OCI-LY1 (cell line): Measurements from ENCODE around the gene DIAPH2.

Experiments
- H2AFZ ChIP-seq: fragments of 200-600 bp; sonication (generic), shearing (Covaris generic); 2 replicates; pipeline ENCODE4 v1.6.0; 2014; ENCODE audit warnings: antibody characterized with exemption, mild to moderate bottlenecking, low read length
- H3F3A ChIP-seq: fragments of 200-600 bp; sonication (generic), shearing (Covaris generic); 2 replicates; pipeline ENCODE4 v1.6.0; 2014; ENCODE audit warnings: mild to moderate bottlenecking, antibody characterized with exemption, low read length, moderate library complexity; ENCODE audit not compliant: insufficient read depth
- H3K27ac ChIP-seq: fragments of 200-600 bp; sonication (generic); 2 replicates; pipeline ENCODE4 v1.5.1; 2014; ENCODE audit warnings: low read length, mixed run types, mild to moderate bottlenecking, low read depth; ENCODE audit not compliant: poor library complexity, severe bottlenecking
- H3K27me3 ChIP-seq: fragments of 200-600 bp; sonication (generic); 2 replicates; pipeline ENCODE4 v1.6.0; 2014; ENCODE audit warnings: antibody characterized with exemption, mild to moderate bottlenecking, low read length, moderate library complexity; ENCODE audit not compliant: insufficient read depth
- H3K36me3 ChIP-seq: fragments of 200-600 bp; sonication (generic); 2 replicates; pipeline ENCODE4 v1.6.1; 2014; ENCODE audit warnings: mild to moderate bottlenecking, antibody characterized with exemption, low read length, moderate library complexity, mixed read lengths; ENCODE audit not compliant: insufficient read depth
- H3K4me1 ChIP-seq: fragments of 200-600 bp; sonication (generic); 2 replicates; pipeline ENCODE4 v1.5.1; 2014; ENCODE audit warnings: mild to moderate bottlenecking, low read length, moderate library complexity; ENCODE audit not compliant: insufficient read depth, severe bottlenecking
- H3K4me2 ChIP-seq: fragments of 200-600 bp; sonication (generic), shearing (Covaris generic); 2 replicates; pipeline ENCODE4 v1.6.1; 2014; ENCODE audit warnings: low read length
- H3K4me3 ChIP-seq: fragments of 200-600 bp; sonication (generic); 2 replicates; pipeline ENCODE4 v1.5.1; 2014; ENCODE audit warnings: low read length, low read depth, mild to moderate bottlenecking, mixed read lengths; ENCODE audit not compliant: poor library complexity, severe bottlenecking
- H3K79me2 ChIP-seq: fragments of 200-600 bp; shearing (Covaris generic); 2 replicates; pipeline ENCODE4 v1.6.1; 2016; ENCODE audit warnings: mixed run types, low read length, mixed read lengths; ENCODE audit not compliant: insufficient read depth
- H3K9ac ChIP-seq: fragments of 200-600 bp; sonication (generic), shearing (Covaris generic); 2 replicates; pipeline ENCODE4 v1.6.1; 2014; ENCODE audit warnings: mild to moderate bottlenecking, low read length, mixed read lengths
- H3K9me2 ChIP-seq: fragments of 200-600 bp; sonication (generic), shearing (Covaris generic); 2 replicates; pipeline ENCODE4 v1.6.1; 2014; ENCODE audit warnings: low read depth, mild to moderate bottlenecking, low read length, mixed read lengths
- H3K9me3 ChIP-seq: fragments of 200-600 bp; shearing (Covaris generic); 2 replicates; pipeline ENCODE4 v1.6.1; 2014; ENCODE audit warnings: low read length, mixed read lengths
- H4K20me1 ChIP-seq: fragments of 200-600 bp; sonication (generic), shearing (Covaris generic); 2 replicates; pipeline ENCODE4 v1.6.0; 2016; ENCODE audit warnings: mild to moderate bottlenecking, low read length; ENCODE audit not compliant: insufficient read depth
- EZH2 ChIP-seq: fragments of 200-600 bp; sonication (generic), shearing (Covaris generic); IDR thresholded peaks from 2 replicates; pipeline ENCODE4 v1.8.0; 2017; ENCODE audit warnings: borderline replicate concordance, mixed run types, mild to moderate bottlenecking, antibody characterized with exemption, low read length, moderate library complexity, mixed read lengths
- TF ChIP-seq, protein P1 (sequence below): fragments of 200-600 bp; sonication (generic), shearing (Covaris generic); IDR thresholded peaks from 2 replicates; pipeline ENCODE4 v1.5.1; 2017; ENCODE audit warnings: mild to moderate bottlenecking, antibody characterized with exemption, low read length, moderate library complexity, mixed read lengths

Gene DIAPH2

DNA sequence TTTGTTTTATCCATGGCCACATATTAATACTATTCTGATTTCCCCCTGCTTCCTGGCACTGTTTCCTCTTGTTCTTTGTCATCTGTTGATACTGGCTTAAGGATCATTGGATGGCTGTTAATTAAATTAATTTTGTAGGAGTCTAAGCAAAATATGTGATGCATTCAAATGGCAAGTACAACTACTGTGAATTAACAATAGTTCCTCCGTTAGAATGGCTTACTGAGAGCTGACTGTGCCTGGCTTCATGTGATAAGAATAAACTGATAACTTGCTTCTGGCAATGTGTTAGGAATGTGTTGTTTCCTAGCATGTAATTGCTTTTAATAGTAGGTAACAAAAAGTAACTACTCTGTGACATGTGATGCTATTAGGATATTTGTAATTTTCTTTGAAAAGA, 297.5 kb downstream of the DIAPH2 start:
- Histone ChIP-seq H3K27me3 (no peaks in the 10 kb centered on the region), H3K9me2 (no peaks in the 10 kb centered on the region), H3K4me2 (no peak overlapping the region), H3K4me1 (no peaks in the 10 kb centered on the region), H3K9me3 (no peaks in the 10 kb centered on the region), H3K79me2 (no peaks in the 10 kb centered on the region), H4K20me1 (no peaks in the 10 kb centered on the region), H3K4me3 (no peak overlapping the region), H3K9ac (no peak overlapping the region), H3F3A (no peaks in the 10 kb centered on the region), H3K27ac (no peak overlapping the region), H2AFZ (no peak overlapping the region), H3K36me3 (no peaks in the 10 kb centered on the region)
- TF ChIP-seq EZH2 = no peak
- TF ChIP-seq, protein P1, sequence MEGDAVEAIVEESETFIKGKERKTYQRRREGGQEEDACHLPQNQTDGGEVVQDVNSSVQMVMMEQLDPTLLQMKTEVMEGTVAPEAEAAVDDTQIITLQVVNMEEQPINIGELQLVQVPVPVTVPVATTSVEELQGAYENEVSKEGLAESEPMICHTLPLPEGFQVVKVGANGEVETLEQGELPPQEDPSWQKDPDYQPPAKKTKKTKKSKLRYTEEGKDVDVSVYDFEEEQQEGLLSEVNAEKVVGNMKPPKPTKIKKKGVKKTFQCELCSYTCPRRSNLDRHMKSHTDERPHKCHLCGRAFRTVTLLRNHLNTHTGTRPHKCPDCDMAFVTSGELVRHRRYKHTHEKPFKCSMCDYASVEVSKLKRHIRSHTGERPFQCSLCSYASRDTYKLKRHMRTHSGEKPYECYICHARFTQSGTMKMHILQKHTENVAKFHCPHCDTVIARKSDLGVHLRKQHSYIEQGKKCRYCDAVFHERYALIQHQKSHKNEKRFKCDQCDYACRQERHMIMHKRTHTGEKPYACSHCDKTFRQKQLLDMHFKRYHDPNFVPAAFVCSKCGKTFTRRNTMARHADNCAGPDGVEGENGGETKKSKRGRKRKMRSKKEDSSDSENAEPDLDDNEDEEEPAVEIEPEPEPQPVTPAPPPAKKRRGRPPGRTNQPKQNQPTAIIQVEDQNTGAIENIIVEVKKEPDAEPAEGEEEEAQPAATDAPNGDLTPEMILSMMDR = no peak

DNA sequence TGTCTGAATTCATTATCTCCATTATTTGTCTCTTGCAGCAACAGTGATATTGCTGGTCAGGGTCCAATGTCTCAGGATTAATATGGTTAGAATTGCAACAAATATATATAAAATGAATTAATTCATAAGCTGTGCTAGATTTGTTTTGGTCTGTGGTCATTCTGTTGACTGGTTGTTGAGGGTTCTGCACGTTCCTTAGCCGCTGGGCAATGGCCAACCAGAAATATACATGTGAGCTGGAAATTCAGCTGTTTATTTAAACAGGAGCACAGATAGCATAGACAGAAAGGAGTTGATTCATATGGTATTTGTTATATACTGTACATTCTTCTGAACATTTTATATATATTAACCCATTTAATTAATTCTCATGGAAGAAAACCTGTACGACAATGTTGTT, 299.9 kb downstream of the DIAPH2 start:
- Histone ChIP-seq H3K4me1 (no peaks in the 10 kb centered on the region), H3F3A (no peaks in the 10 kb centered on the region), H3K79me2 (no peaks in the 10 kb centered on the region), H2AFZ (no peak overlapping the region), H4K20me1 (no peaks in the 10 kb centered on the region), H3K27ac (no peak overlapping the region), H3K4me2 (no peak overlapping the region), H3K36me3 (no peaks in the 10 kb centered on the region), H3K9ac (no peak overlapping the region), H3K27me3 (no peaks in the 10 kb centered on the region), H3K9me3 (no peaks in the 10 kb centered on the region), H3K4me3 (no peak overlapping the region), H3K9me2 (no peaks in the 10 kb centered on the region)
- TF ChIP-seq, protein P1 = no peak
- TF ChIP-seq EZH2 = no peak

DNA sequence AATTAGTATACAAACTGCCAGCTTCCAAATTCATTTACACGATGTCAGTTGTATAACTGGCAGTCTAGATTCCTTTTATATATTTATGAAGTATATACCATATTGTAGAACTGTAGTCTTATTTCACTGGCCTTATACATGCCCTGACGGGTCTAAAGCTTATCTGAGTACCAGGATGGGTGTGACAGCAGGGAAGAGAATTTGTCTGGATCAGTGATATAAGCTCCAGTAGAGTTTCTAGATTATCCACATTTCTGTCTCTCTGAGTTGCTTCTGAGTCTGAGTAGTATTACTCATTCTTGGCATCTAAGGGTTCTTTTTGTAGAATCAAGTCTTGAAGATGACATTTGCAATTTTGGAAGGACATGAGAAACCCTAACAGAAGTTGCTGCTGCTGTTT, 300.4 kb downstream of the DIAPH2 start:
- H3K9me3 ChIP-seq = no peaks in the 10 kb centered on the region
- H3K79me2 ChIP-seq = no peaks in the 10 kb centered on the region
- H4K20me1 ChIP-seq = no peaks in the 10 kb centered on the region
- no peak overlapping the region for H2AFZ ChIP-seq
- no peak overlapping the region for H3K4me3 ChIP-seq
- TF ChIP-seq EZH2 = no peak
- TF ChIP-seq, protein P1 = no peak
- no peak overlapping the region for H3K4me2 ChIP-seq
- no peaks in the 10 kb centered on the region for H3K36me3 ChIP-seq
- H3F3A ChIP-seq = no peaks in the 10 kb centered on the region
- H3K27me3 ChIP-seq = no peaks in the 10 kb centered on the region
- H3K9ac ChIP-seq = no peak overlapping the region
- no peak overlapping the region for H3K27ac ChIP-seq
- no peaks in the 10 kb centered on the region for H3K9me2 ChIP-seq
- no peaks in the 10 kb centered on the region for H3K4me1 ChIP-seq
